GM12878 (cell line): ENCODE data around the gene TSC2. TPM values are rescaled to one million over a fixed set of nuclear protein-coding genes. Genes with fewer than 3 reads are reported as not detected.

ENCODE experiments used
- ATAC-seq: fragments of 200-7000 bp; cut with Tn5 transposase; 3 replicates; pipeline ENCODE4 v1.9.1; 2020; ENCODE audit warnings: mild to moderate bottlenecking, moderate library complexity
- BruUV-seq: library from RNA; stranded (reverse); fragments of 400-500 nt; replicated peaks from 2 replicates; lab custom pipeline; 2021; lab: Mats Ljungman, UMichigan
- CTCF ChIA-PET: fragments of 300-600 bp; sonication (Branson Sonifier 250); formaldehyde crosslinking; extraction: SDS; loops from one replicate; lab custom pipeline; 2021; ENCODE audit warnings: inconsistent platforms; lab: Yijun Ruan, JAX
- POLR2A ChIA-PET: fragments of 350-600 bp; formaldehyde crosslinking; extraction: SDS; loops from one replicate; lab custom pipeline; 2021; ENCODE audit warnings: inconsistent platforms; lab: Charles Lee
- RAD21 ChIA-PET: fragments of 300-600 bp; sonication (Branson Sonifier 250); formaldehyde crosslinking; loops from one replicate; lab custom pipeline; 2023; ENCODE audit warnings: antibody characterized with exemption; ENCODE audit not compliant: unreplicated experiment; lab: Charles Lee
- SMC1A ChIA-PET: fragments of 300-600 bp; sonication (Branson Sonifier 250); formaldehyde crosslinking; loops from one replicate; lab custom pipeline; 2023; ENCODE audit not compliant: unreplicated experiment, uncharacterized antibody; lab: Charles Lee
- DNase-seq: peaks from one replicate; pipeline ENCODE4 v3.0.0-alpha.2; 2011; ENCODE audit warnings: low read depth, low spot score
- FAIRE-seq: peaks from 3 replicates; lab custom pipeline; 2011; peaks lifted over from hg19 to GRCh38; lab: Jason Lieb, UNC
- H2AFZ ChIP-seq: 2 replicates; pipeline ENCODE4 v1.6.0; 2011; ENCODE audit warnings: low read depth, low read length, control low read depth; ENCODE audit not compliant: control insufficient read depth
- H3K27ac ChIP-seq: 2 replicates; pipeline ENCODE4 v1.5.1; 2011; ENCODE audit warnings: control low read depth; ENCODE audit not compliant: control insufficient read depth, insufficient read depth
- H3K27me3 ChIP-seq, 2 experiments: replicated peaks in 1 of 2; 2 replicates each; pipeline versions ENCODE4 v1.6.0 to v1.6.1; 2011; ENCODE audit warnings: low read length in 1 of 2; ENCODE audit not compliant: control insufficient read depth in 2 of 2, insufficient read depth in 2 of 2
- H3K36me3 ChIP-seq, 2 experiments: 2 replicates each; pipeline ENCODE4 v1.5.1; 2011; ENCODE audit warnings: low read length in 1 of 2; ENCODE audit not compliant: control insufficient read depth in 2 of 2, insufficient read depth in 2 of 2
- H3K4me1 ChIP-seq: 2 replicates; pipeline ENCODE4 v1.6.1; 2011; ENCODE audit warnings: mild to moderate bottlenecking, low read length, moderate library complexity, mixed read lengths; ENCODE audit not compliant: control insufficient read depth, insufficient read depth
- H3K4me2 ChIP-seq: 2 replicates; pipeline ENCODE4 v1.6.0; 2011; ENCODE audit warnings: control low read depth; ENCODE audit not compliant: control insufficient read depth, insufficient read depth
- H3K4me3 ChIP-seq: fragments of 200-600 bp; sonication (generic); 2 replicates; pipeline ENCODE4 v1.5.1; 2016
- H3K79me2 ChIP-seq: 2 replicates; pipeline ENCODE4 v1.6.0; 2011; ENCODE audit warnings: low read length; ENCODE audit not compliant: control insufficient read depth, insufficient read depth
- H3K9ac ChIP-seq: 2 replicates; pipeline ENCODE4 v1.8.0; 2011; ENCODE audit warnings: low read length, control low read depth, mixed read lengths; ENCODE audit not compliant: control insufficient read depth, insufficient read depth
- H3K9me3 ChIP-seq: replicated peaks from 3 replicates; pipeline ENCODE4 v1.5.1; 2011; ENCODE audit warnings: mild to moderate bottlenecking, low read length; ENCODE audit not compliant: control insufficient read depth, insufficient read depth
- H4K20me1 ChIP-seq: 2 replicates; pipeline ENCODE4 v1.6.0; 2011; ENCODE audit not compliant: control insufficient read depth, insufficient read depth
- CHD2 ChIP-seq: IDR thresholded peaks from 2 replicates; pipeline ENCODE4 v1.6.1; 2011; ENCODE audit warnings: low read depth, low read length, improper control_type of control experiment, borderline replicate concordance
- NFXL1 ChIP-seq: fragments of 450-650 bp; IDR thresholded peaks from 2 replicates; pipeline ENCODE4 v1.6.1; 2017; ENCODE audit warnings: antibody characterized with exemption, mild to moderate bottlenecking, borderline replicate concordance
- TAF1 ChIP-seq: IDR thresholded peaks from 2 replicates; pipeline ENCODE4 v1.6.1; 2011; ENCODE audit warnings: mild to moderate bottlenecking, low read depth, low read length, borderline replicate concordance
- ZNF384 ChIP-seq: IDR thresholded peaks from 2 replicates; pipeline ENCODE4 v1.6.1; 2012; ENCODE audit warnings: low read depth, mild to moderate bottlenecking, low read length, improper control_type of control experiment, borderline replicate concordance
- WGBS: methylation state at CpG from one replicate; pipeline ENCODE4 v1.1.6; 2016; ENCODE audit warnings: low lambda C conversion rate; ENCODE audit not compliant: insufficient replicate concordance, insufficient coverage; ENCODE audit errors: missing lambda C conversion rate; 5-methylcytosine and 5-hydroxymethylcytosine counted together
- in situ Hi-C: fragments of 300-500 bp; cut with MboI; formaldehyde crosslinking; loops from 9 replicates; pipeline ENCODE4 v1.14.3; 2018; ENCODE audit warnings: mixed read lengths
- intact Hi-C: fragments of 100-400 bp; cut with micrococcal nuclease; formaldehyde crosslinking; loops from one replicate; pipeline ENCODE4 v1.14.2; 2022; ENCODE audit not compliant: unreplicated experiment
- polyA plus RNA-seq, 11 experiments: library from polyadenylated mRNA; depleted of rRNA in 4 of 11; unstranded in 6 of 11; stranded (reverse) in 5 of 11; fragments of >200 nt; fragmentation: Nextera tagmentation in 4 of 11; fragmentation: Illumina TruSeq in 1 of 11; extraction: Ambion mirVana in 4 of 11; extraction: Trizol in 1 of 11; gene quantifications; 1 replicate in 1 of 11; 2 replicates in 10 of 11; pipeline versions ENCODE4 v1.2.1 to v1.2.3, GENCODE V29; 2011 to 2016; ENCODE audit warnings: inconsistent platforms in 2 of 11, missing spikeins in 2 of 11, low read depth in 1 of 11
- total RNA-seq, 4 experiments: library from RNA; depleted of rRNA in 3 of 4; stranded (reverse); fragments of >200 nt in 3 of 4; fragmentation: Illumina TruSeq in 1 of 4; extraction: Trizol in 1 of 4; gene quantifications; 2 replicates each; pipeline versions ENCODE4 v1.2.1 to v1.2.3, GENCODE V29; 2013 to 2021
- TF ChIP-seq, protein P1 (sequence below): IDR thresholded peaks from 2 replicates; pipeline ENCODE4 v1.6.1; 2011; ENCODE audit warnings: borderline replicate concordance, low read depth, mild to moderate bottlenecking, moderate library complexity, mixed read lengths, low read length; ENCODE audit not compliant: insufficient read depth; ENCODE audit errors: extremely low read length
- TF ChIP-seq, protein P2 (sequence below): fragments of 450-650 bp; IDR thresholded peaks from 2 replicates; pipeline ENCODE4 v1.6.1; 2017; ENCODE audit warnings: mild to moderate bottlenecking, moderate library complexity

TSC2 gene
- total and polyA plus RNA-seq, 10 of the 15 experiments (the other 5 are each of a cell fraction or from before 2014, with no cell fraction given), result 1.6 to 77.0 (median 21.6) TPM

DNA sequence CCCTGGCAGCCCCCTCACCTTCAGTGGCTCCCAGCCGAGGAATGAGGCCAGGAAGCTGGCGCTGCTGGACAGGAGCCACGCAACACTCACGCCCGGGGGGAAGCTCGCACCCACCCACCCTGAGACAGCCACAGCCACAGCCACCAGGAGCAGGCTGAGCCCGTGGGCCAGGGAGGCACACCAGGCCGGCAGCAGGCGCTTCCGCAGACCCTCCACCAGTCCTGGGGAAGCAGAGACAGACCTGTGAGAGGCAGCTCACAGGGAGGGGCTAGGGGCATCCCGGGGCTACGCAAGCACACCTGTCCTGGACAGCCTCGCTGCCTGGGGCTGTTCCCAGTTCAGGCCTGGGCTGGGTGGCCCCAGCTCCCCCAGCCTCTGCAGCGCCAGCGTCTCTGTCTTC, 46.0 kb downstream of the TSC2 start (continued):
- no peak for TF ChIP-seq TAF1
- TF ChIP-seq ZNF384, result no peak

DNA sequence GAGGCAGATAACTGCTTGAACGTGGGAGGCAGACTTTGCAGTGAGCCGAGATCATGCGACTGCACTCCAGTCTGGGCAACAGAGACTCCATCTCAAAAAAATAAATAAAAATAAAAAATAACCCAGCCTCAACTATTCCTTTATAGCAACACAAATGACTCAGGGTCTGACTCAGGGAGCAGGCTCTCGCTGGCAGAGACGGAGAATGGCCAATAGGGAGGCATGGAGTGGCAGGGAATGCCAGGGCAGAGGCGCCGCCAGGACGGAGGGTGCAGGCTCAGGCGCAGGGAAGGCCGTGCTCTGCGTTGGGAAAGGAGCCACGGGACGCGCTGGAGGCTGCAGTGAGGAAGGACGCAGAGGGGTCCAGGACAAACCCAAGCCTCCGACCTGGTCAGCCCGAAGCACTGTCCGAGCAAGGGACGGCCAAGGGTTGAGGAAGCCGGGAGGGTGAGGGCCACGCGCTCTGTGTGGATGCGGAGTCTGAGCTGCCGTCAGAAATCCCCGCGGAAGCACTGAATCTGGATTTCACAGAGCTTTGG, 47.6 kb downstream of the TSC2 start:
- SMC1A ChIA-PET, result no interaction called here
- ATAC-seq (no peak), DNase-seq (no peak)
- H3K27me3 ChIP-seq, result no peaks in the 10 kb centered on the region
- CTCF ChIA-PET, result no interaction called here
- no peaks in the 10 kb centered on the region for H3K4me1 ChIP-seq
- no peak overlapping the region for H3K4me2 ChIP-seq
- no peak overlapping the region for H3K9ac ChIP-seq
- in situ Hi-C loops, result no loop called here
- POLR2A ChIA-PET, result no interaction called here
- BruUV-seq, result no TSS peak
- H3K27ac ChIP-seq, result no peak overlapping the region
- no peaks in the 10 kb centered on the region for H3K9me3 ChIP-seq
- no peak overlapping the region for H2AFZ ChIP-seq
- no peak overlapping the region for H3K4me3 ChIP-seq
- TF ChIP-seq, protein P1, sequence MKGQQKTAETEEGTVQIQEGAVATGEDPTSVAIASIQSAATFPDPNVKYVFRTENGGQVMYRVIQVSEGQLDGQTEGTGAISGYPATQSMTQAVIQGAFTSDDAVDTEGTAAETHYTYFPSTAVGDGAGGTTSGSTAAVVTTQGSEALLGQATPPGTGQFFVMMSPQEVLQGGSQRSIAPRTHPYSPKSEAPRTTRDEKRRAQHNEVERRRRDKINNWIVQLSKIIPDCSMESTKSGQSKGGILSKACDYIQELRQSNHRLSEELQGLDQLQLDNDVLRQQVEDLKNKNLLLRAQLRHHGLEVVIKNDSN, result no peak
- TF ChIP-seq CHD2 (no peak), NFXL1 (no peak), ZNF384 (no peak)
- TF ChIP-seq, protein P2, sequence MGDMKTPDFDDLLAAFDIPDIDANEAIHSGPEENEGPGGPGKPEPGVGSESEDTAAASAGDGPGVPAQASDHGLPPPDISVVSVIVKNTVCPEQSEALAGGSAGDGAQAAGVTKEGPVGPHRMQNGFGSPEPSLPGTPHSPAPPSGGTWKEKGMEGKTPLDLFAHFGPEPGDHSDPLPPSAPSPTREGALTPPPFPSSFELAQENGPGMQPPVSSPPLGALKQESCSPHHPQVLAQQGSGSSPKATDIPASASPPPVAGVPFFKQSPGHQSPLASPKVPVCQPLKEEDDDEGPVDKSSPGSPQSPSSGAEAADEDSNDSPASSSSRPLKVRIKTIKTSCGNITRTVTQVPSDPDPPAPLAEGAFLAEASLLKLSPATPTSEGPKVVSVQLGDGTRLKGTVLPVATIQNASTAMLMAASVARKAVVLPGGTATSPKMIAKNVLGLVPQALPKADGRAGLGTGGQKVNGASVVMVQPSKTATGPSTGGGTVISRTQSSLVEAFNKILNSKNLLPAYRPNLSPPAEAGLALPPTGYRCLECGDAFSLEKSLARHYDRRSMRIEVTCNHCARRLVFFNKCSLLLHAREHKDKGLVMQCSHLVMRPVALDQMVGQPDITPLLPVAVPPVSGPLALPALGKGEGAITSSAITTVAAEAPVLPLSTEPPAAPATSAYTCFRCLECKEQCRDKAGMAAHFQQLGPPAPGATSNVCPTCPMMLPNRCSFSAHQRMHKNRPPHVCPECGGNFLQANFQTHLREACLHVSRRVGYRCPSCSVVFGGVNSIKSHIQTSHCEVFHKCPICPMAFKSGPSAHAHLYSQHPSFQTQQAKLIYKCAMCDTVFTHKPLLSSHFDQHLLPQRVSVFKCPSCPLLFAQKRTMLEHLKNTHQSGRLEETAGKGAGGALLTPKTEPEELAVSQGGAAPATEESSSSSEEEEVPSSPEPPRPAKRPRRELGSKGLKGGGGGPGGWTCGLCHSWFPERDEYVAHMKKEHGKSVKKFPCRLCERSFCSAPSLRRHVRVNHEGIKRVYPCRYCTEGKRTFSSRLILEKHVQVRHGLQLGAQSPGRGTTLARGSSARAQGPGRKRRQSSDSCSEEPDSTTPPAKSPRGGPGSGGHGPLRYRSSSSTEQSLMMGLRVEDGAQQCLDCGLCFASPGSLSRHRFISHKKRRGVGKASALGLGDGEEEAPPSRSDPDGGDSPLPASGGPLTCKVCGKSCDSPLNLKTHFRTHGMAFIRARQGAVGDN, result no peak
- TF ChIP-seq, all 136 proteins: peak for 0
- H4K20me1 ChIP-seq, result no peaks in the 10 kb centered on the region
- 96% methylated on average over 26 of the region's 26 CpGs for WGBS
- intact Hi-C loops, result no loop called here
- no peaks in the 10 kb centered on the region for H3K79me2 ChIP-seq
- H3K36me3 ChIP-seq, result peaks cover 0 to 3% of the 10 kb centered on the region in 2 experiments; a peak in 3 of 4 replicates
- FAIRE-seq, result no peak
- RAD21 ChIA-PET, result no interaction called here
